GDM1 (cell line): ENCODE measurements around the gene GSG1L.

ENCODE experiments used
- DNase-seq: peaks from one replicate; lab custom pipeline; 2025; lab: John Stamatoyannopoulos, UW

GSG1L gene

DNA sequence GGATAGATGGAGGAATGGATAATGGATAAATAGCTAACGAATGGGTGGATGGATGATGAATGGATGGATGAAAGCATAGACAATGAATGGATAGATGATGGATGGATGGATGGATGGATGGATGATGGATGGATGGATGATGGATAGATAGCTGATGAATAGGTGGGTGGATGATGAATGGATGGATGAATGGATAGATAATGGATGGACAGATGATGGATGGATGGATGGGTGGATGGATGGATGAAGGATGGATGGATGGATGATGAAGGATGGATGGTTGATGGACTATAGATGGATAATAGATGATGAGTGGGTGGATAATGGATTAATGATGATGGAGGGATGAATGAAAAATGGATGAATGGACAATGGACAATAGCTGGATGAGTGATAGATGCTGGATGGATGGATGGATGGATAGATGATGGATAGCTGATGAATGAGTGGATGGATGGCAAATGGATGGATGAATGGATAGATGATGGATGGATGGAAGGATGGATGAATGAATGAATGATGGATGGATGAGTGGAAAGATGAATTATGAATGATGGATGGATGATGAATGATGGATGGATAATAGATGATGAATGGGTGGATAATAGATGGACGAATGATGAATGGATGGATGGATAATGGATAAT is 273.8 kb downstream of the GSG1L start:
- DNase-seq = no peak

DNA sequence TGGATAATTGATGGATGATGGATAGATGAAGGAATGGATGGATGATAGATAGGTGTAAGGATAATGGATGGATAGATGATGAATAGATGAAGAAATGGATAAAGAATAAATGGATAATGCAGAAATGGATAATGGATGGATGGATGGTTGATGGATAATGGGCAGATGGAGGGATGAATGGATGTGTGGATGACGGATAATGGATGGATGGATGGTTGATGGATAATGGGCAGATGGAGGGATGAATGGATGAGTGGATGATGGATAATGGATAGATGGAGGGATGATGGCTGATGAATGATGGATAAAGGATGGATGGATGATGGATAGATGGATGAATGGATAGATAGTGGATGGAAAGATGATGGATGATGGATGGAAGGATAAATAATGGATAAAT is 274.4 kb downstream of the GSG1L start:
- no peak for DNase-seq

- no peak for DNase-seq
These were observed 275.8 kb downstream of the GSG1L start for GRCh38 chr16:27787665-27788064.

DNA sequence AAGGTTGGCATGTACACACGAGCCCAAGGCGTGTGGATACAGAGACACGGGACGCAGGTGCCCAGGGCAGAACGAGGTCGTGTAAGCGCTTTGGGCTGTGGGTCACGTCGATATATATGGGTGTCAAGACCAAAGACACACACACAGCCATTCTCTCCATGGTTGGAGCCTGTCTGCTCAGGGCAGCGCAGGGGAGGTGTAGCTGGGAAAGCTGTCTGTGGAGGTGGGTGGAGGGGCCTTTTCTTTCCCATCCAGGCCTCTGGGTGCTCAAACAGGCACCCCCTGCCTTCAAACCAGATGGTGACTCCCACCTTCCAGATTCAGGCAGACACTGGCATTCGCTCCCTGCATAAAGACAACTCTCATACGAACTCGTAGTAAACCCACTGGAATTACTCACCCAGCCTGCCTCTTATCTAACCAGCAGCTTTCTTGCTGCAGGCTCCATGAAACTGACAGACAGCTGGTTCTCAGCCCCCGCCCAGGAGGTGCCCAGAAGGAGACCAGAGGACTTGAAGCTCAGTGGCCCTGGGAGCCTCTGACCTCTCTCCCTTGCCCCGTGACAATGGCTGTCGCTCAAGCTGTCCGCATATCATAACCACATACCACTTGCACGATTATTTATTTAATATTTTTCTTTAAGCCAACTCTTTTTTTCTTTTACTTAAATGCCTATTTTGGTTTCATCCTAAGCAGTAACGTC is 276.4 kb downstream of the GSG1L start:
- DNase-seq = no peak

GRCh38 chr16:27786221-27786922 is 277.1 kb downstream of the GSG1L start:
- DNase-seq = no peak

- no peak for DNase-seq
These were observed 278.2 kb downstream of the GSG1L start for GRCh38 chr16:27785307-27785678.

- DNase-seq = no peak
These were observed 278.9 kb downstream of the GSG1L start for GRCh38 chr16:27784351-27785306.

DNA sequence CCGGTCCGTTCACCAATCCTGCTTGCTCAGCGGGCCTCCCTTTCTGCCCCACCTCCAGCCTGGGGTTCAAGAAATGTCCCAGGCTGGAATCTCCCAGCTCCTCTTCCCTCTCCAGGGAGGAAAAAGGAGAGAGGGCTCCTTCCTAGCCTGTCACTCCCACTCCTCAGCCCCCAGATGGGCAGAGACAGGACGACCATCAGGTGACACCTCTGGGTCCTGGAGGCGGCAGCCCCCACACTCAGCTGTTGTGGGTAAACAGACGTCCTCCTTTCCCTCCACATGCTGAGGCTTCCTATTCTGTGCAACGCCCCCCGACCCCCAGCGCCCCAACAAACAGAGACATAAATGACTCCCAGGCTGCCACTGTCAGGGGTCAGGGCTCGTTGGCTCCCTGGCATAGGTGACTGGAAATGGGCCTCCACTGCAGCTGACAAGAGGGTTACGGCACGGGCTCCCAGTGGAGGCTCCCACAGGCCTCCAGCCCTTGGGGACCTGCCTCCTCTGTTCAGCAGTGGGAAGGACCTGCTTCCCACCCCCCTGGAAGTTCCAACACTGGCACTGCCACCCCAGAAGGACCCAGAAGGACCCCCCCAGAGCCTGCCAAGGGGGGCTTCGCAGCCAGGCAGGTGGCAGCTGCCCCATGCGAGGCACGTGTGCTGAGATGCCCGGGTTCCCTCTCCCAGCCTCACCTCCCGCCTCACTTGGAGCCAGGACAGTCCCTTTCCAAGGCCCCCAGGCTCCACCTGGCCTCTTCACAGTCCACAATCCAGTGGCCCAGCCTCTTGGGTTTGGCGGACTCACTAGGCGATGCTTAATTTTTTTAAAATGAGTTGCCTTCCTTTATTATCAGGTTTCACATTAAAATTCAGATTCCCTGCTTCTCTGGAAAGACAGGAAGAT is 281.3 kb downstream of the GSG1L start:
- DNase-seq = no peak

GRCh38 chr16:27781195-27781524 is 282.4 kb downstream of the GSG1L start:
- DNase-seq = no peak

GRCh38 chr16:27780468-27781194 is 282.9 kb downstream of the GSG1L start:
- no peak for DNase-seq

GRCh38 chr16:27779641-27780164 is 283.8 kb downstream of the GSG1L start:
- DNase-seq = no peak

GRCh38 chr16:27778926-27779570 is 284.5 kb downstream of the GSG1L start:
- no peak for DNase-seq

DNA sequence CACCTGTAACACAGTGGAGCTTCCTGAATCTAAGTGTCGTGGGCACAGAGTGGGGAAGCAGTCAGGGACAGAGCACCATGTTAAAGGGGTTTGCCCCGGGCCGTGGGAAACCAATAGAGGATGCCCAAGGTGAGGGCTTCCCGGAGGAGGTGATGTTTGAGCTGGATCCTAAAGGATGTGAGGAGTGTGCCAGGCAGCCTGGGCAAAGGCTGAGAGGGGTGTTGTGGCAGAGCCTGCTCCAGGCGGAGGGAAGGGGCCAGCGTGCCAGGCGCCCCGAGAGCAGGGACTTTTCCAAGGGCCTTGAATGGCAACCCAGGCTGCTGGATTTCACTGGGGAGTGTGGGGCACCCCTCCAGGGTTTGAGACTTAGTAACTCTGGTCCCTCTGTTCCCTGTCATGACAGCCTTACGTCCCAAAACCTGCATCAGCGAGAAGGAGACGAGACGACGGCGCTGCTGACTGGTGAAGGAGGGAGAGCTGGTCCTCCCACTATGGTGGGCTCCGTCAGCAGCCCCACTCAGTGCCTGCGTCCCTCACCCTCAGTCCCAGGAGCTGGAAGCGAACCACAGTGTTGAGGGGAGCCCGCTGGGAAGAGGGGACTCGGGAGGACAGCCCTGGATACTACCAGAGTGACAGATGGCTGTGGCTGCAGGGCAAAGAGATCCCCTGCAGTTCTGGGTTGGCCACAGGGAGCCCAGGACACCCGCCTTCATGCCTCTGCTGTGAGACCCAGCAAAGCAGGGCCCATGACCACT is 285.2 kb downstream of the GSG1L start:
- DNase-seq = no peak

DNA sequence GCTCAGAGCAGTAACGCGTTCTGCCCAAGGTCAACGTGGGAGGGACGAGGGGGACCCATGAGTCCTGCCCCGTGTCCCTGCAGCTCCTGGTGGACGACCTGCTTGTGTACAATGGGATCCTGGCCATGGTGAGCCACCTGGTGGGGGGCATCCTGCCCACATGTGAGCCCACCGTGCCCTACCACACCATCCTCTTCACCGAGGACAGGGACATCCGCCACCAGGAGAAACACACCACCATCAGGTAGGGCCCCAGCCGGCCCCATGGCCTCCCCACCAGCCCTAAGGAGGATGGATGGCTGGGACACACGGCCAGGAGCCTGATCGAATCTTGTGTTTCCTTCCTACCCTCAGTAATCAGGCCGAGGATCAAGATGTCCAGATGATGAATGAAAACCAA is 286.0 kb downstream of the GSG1L start:
- no peak for DNase-seq

DNA sequence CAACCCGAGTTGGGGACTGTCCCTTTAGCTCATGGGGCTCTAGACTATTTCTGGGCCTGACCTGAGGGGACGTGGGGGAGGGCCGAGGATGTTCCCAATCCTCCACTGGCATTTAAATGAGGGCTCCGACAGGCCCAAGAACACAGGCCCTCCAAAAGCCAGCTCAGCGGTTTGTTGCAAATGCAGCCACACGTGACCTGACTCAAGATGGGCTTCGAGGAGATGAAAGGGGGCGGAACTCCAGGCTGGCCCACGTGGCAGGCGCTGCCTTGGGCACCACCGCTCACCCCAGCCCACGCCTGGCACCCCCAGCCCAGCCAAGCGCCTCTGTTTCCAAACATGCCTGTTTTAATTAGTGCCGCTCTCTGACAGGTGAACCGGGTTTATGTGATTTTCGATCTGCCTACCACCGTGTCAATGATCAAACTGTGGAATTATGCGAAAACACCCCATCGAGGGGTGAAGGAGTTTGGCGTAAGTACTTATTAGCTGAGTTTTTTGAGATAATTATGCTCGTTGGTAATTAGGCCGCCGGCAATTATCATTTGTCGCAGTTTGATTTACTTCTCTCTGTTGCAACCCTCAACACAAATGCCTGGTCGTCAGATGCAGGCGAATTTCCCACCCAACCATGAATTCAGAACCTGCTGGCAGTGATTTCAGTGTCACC is 286.8 kb downstream of the GSG1L start:
- no peak for DNase-seq

- DNase-seq = no peak
These were observed 288.3 kb downstream of the GSG1L start for GRCh38 chr16:27775254-27775653.

GRCh38 chr16:27774779-27775178 is 288.7 kb downstream of the GSG1L start:
- no peak for DNase-seq

DNA sequence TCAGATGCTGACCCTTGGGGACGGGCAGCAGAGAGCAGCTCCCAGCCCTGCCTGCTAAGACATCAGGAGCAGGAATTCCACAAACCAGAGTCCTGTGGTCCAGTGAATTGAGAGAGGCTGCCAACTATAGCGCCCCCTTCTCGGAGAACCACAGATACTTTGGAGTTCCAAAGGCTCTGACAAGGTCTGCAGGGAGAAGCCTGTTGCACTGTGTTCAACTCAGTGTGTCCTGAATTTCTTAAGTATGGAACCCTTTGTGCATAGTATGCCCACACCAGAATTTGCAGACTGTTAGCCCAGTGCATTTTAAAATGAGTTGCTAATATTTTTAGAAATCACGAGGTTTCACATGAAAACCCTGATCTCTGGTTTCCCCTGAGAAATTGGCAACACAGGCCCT is 290.2 kb downstream of the GSG1L start:
- no peak for DNase-seq
